NCI-H82 treated with DMSO at 0.1 percent for 48 hours (cell line): Measurements from ENCODE around the gene LPGAT1.

Experiments
- DNase-seq: peaks from one replicate; lab custom pipeline; 2025; ENCODE audit not compliant: unreplicated experiment; lab: John Stamatoyannopoulos, UW

The LPGAT1 gene

DNA sequence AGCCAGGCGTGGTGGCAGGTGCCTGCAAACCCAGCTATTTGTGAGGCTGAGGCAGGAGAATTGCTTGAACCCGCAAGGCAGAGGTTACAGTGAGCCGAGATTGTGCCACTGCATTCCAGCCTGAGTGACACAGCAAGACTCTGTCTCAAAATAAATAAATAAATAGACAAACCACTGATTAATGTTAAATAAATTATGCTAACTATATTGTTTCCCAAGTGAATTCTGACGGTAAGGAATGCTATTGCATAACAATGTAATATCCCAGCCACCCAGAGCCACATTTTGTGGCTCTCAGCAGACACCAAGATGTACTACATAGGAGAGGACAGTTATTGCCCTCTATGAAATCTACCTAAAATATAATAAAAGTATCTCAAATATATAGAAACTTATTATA, 55.4 kb downstream of the LPGAT1 start:
- DNase-seq: no peak

DNA sequence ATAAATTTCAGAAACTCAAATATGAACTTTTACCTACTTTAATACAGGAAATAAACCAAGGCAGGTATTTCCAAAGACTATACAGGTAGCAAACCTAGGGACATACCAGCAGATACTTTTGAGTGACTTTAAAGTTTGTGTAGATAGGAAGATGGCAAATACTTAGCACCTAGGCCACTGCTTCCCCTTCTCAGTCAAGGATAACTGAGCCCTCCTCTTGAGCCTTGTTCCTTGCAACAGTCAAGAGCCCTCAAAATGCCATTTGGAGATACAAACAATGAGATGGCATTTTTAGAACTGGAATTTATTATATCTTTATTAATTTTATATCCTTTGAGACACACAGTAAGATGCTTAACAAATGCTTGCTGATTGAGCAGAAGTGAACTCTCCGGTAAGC, 65.9 kb downstream of the LPGAT1 start:
- no peak for DNase-seq

DNA sequence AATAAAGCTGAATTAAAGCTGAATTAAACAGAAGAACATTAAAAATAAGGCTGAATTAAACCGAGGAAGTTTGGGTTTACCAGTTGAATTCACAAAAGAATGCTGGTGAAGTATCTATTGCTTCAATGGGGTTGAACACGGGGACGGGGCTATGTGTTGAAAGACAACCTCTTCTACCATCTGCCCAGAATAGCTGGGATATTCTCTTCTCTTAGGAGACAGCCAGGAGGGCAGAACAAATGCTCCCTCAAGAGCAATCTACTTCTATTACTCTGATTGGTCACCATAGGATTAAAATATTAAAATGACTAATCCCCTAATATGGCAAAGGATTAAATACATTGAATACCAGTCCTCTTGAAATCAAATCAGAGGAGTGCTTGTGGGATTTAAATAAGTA, 68.4 kb downstream of the LPGAT1 start:
- DNase-seq: peak; percentile 97

DNA sequence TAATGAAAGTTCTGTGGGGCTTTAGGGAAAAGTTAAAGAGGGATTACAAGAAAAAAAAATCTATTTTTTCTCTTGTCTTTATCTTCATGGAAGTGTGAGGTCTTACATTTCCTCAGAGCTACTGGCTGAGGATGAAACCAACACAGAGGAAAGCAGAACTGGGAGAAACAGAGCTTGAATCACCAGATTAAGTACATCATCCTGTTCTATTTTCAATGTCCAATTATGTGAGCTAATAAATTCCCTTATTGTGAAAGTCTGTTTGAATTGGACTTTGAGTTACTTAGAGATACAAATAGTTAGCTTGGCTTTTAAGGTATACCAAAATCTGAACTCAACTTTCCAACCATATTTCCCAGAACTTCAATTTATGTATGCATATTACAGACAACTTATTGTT, 69.2 kb downstream of the LPGAT1 start:
- no peak for DNase-seq

DNA sequence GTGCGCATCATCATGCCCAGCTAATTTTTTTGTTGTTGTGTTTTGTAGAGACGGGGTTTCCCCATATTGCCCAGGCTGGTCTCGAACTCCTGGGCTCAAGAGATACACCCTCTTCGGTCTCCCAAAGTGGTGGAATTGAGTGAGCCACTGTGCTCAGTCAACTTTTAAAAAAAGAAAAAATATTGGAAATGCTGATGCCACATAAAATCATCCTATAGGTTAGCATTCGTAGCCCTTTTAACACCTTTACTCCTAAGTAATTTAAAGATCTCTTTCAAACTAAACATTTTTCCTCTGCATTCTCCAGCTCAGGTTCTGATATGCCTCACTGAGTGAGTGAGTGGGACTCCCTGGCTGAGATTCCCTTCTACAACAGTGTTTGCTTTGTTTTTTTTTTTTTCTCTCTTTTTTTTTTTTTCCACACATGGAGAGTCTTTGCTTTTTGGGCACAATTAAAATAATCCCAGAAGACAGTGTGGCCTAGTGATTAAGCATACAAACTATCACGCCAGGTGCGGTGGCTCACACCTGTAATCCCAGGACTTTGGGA, 74.0 kb downstream of the LPGAT1 start:
- no peak for DNase-seq

DNA sequence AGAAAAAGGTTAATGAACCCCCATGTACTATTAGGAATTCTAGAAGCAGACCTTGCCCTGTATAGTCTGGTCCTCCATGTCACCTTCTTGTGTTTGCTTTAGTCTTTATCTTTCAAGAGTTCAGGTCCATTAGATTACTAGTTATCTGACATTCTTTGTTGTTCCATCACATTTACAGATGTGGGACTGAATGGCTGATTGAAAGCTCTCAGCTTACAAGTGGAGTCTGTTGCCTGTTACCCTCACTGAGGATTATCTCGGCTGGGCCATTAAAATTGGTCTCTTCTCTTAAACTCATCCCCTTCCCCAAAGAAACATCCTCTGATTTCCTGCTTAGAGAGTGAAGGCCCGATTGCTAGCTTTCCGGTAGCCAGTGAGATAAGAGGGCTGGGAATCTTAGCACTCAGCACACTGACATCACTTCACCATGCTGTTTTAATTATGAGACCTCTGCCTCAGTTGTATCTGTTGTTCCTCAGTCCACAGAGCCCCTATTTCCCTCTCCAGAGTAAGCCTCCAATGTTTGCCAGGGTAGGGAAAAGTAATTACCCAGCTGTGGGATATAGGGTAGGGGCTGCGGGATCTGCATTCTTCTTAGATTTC, 76.8 kb downstream of the LPGAT1 start:
- peak; percentile 67 for DNase-seq

DNA sequence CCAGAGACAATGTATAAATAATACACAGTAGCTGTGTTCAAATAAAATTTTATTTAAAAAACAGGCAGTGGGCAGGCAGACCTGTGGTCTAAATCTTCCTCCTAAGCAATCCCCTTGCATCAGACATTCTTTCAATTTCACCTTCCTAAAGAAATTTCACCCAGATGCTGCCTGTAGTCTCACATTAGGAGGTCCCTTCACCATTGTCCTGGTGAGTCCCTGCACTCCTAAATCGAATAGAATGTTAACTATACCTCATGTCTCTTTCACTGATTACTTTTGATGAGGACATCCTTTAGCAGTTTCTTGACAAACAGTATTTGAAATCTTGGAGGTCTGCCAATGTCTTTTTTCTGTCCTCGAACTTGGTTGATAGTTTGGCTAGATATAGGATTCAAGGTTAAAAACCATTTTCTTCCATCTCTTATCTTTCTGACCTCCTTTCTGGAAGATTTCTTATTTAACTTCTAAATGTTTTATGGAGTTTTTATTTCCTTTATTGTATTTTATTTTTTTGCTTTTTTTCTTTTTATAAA, 77.5 kb downstream of the LPGAT1 start:
- no peak for DNase-seq

DNA sequence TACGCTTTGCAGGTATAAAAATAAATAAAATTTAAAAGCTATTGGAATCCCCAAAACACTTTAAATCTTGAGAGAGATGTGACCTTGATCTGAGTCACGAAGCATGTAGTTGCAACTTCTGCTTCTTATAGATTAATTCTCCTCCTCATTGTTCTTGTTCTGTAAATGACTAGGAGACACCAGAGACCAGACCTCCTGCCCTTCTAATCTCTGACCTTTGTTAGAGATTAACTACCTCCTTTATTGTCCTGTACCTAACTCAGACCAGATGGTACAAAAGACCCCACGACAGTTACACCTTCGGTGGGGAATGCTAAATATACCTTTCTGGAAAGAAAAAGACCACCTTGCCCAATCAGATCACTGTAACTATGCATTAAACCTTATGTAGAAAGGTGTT, 78.2 kb downstream of the LPGAT1 start:
- peak; percentile 79 for DNase-seq

DNA sequence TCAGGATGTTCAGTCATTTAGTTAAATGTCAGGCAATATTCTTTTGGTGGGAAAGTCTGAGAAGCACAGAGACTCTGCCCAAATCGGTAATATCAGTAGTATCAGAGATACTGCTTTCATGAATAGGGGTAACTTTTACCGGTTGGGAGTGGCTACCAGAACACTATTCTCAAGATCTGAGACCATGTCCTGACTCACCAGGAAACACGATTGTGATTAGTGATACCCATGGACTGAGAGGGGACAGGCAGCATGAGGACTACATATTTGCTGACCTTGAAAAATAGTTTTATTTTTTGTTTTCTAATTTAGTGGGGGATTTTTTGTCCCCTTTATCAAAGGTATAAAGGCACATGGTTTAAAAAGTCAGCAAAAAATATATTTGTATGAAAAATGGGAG, 79.1 kb downstream of the LPGAT1 start:
- no peak for DNase-seq

DNA sequence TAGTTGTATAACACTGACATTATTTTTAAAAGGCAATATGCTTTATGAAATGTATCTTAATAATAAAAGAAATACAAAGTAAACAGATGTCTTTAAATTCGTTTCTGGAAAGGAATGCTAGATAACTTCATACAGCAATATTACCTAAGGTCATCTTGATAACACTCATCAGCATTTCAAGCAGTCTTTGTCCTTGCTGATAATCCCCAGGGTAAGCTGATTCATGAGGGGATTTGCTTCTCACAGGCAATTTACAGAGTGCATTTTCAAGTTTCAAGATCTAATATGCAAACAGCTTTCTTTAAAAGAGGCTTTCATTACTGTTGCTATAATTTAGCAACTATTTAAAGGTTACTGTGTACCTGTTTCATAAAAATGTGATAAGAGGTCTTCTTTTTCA, 80.0 kb downstream of the LPGAT1 start:
- DNase-seq: peak; percentile 90

DNA sequence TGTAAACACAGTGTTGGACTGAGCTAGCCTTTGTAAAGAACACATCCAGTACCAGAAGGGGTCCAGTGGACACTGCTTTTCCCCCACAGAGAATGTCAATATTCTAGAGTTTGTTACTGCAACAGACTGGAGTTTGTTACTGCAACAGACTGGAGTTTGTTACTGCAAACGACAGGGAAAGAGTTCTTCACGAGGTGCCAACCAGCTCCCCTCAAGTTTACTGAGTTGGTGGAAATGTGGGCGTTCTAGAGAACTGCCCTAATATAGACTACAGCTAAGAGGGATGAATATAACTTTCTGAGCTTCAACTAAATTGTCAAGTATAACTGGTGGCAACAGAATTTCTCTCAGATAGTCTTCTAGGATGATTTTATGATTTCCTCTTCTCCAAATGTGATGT, 81.3 kb downstream of the LPGAT1 start:
- DNase-seq: no peak

DNA sequence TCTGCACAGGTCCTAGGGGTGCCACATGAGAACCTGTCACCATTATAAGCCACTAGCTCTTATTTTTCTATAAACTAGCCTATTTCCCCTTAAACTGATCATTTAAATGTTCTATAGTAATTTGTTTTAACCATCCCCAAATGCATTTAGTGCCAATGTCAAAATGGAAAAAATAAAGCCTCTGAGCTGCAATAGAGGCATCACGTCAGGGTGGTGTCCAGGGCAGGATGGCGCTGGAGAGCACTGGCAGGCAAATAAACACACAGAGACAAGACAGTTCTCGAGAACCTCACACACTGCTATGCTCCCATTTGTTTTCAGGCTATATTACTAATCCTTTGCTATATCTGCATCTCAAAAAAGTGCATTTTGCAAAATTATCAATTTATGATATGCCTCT, 81.8 kb downstream of the LPGAT1 start:
- no peak for DNase-seq

DNA sequence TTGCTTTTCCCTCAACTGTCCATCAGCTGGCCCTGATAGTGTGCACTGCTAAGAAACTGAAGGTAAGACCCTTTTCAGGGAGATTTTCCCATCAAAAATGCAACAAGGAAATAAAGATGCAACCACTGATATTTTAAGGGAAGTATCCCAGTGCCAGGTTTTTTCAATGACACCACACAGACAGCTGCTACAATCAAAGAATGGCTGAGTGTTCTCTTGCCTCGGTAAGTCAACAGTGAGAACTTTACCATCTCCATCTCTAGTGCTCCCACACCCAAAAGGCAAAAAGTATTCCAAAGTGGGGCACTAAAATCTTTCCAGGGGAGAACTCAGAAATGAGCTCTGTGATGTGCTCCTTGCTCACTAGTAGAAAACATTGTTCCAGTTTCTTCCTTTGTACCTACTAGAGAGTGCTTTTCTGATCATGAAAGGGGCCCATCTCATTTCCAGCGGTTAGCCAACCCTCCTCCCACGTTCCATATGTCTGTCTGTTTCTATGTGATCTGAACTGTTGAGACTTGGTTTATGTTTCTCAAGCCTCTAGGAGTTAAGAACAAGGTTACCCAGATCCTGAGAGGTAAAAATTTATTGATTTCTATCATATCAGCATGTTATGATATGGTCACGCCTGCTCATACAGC, 87.6 kb downstream of the LPGAT1 start:
- no peak for DNase-seq

DNA sequence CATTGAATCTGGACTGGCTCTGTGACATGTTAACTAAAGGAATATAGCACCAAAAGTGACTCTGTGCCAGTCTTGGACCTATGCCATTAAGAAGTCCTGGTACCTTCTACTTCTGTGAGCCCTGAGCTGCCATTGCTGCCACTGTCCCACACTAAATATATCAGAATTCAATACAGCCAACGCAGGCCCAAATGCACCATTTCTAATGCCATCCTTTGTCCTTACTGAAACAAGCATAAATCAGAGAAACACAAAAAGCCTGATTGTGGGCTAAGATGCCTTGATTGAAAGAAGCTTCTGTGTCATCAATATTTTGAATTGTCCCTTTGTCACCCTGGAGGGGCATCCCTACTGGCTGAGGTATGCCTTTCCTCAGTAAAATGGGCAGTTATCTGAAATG, 88.3 kb downstream of the LPGAT1 start:
- DNase-seq: no peak

DNA sequence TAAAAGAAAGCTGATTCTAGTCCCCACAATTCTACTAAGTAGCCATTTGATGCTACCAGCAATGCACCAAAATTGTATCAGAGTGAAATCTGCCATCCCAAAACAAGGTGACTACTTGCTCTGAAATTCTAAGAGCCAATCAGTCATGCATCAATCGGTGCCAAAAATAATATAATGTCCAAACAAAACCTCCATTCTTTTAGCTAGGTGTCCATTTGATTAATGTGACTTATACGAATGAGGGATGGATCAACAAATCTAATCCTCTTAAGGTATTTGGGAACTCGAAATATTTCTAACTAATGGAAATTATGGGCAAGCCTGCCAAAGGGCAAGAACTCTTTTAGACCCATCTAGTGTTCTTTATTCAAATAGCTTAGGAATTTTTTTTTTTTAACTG, 88.8 kb downstream of the LPGAT1 start:
- DNase-seq: peak; percentile 60

DNA sequence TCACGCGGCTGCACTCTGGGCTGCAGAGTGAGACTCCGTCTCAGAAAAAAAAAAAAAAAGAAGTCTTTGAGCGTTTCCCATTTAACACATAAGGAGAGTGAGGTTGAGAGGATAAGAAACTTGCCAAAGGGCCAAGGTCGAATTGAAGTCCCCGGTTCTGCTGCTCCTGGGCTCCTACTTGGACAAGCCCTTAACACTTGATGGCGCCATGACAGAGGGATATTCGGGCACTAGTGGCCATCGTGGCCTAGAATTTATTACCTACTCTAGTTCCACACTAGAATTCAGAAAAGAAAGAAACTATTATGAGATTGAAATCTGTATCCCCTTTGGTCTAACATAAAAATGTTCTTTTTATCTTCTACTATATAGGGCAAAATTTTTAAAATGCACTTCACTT, 89.4 kb downstream of the LPGAT1 start:
- DNase-seq: no peak

DNA sequence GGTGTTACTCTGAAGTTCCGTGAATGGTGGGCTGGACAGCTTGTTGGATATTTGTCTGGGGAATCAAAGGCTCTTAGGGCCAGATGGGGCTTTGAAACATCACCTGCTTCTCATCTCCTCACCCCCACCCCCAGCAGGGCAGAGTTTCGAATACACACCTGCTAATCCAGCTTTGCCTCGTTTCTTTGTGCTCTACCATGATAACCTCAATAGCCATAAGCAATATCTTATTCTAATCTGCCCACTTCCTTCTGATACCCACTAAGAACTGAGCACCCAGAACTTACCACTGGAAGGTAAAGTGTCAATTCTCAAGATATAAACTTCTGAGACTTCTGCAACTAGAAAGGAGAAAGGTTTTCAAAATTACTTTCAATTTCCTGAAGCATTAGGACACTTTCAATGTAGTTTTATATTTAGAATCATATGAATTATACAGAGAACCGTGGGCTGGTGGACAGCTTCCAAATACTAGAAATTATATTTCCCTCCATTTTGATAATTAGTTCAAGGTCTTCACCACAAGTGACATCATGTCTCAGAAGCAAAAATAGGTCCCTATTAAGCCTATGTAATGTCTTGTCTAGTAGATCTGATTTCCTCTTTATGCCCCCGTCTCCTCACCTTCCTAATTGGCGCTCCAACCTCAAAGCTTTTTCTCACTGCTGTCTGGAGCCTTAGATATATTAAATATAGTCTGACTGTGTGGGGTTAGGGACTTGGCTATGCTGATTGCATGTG, 90.7 kb downstream of the LPGAT1 start:
- peak; percentile 58 for DNase-seq

DNA sequence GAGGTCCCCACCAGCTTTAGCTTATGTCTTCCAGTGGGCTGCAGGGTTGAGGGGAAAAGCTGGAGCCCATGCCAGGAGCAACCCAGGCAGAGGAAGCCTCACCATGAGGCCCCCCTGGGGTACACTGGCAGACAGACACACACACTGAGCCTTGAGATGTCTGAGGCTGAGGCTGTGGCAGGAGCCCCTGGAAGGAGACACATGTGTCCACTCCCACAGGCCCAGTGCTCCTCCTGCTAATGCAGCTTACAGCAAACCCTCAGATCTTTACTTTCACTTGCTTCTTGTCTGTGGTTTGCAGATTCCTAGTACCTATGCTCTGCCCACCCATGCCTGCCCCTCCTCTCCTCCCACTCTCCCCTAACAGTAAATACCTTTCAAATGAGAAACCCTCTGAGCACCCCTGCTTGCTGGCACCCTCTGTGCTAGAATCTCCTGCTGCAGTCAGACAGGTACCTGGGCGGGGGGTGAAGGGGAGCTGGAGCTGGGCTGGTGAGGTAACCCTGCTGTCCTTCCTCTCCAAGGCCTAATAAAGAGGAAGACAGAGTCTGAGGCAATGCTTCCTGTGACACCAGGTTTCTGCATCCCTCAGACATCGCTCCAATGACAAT, 91.8 kb downstream of the LPGAT1 start:
- DNase-seq: no peak

DNA sequence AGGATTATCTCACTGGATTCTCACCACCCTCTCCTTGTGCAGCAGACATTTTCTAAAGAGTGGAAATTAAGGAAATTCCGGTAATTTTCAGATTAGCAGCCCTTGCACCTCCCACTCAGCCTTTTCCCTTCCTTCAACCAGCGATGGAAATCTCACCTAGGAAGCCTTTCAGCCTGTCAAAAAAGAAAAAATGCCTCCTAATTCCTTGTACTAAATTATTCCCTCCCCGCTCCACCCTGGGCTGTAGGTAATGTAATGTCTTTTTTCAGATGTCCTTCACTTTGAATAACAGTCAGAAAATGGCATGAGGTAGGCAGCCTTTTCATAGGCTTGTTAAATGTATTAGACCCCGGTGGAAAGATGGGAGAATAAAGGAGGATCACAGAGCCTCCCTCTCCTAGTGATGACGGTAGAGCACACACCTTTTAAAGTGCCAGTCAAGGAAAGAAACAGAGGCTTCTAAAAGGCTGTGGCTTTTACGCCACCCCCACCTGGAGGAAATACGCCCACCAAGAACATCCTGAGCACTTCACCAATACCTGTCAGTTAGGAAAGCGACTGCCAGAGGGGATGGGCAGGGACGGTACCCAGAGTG, 92.4 kb downstream of the LPGAT1 start:
- no peak for DNase-seq

DNA sequence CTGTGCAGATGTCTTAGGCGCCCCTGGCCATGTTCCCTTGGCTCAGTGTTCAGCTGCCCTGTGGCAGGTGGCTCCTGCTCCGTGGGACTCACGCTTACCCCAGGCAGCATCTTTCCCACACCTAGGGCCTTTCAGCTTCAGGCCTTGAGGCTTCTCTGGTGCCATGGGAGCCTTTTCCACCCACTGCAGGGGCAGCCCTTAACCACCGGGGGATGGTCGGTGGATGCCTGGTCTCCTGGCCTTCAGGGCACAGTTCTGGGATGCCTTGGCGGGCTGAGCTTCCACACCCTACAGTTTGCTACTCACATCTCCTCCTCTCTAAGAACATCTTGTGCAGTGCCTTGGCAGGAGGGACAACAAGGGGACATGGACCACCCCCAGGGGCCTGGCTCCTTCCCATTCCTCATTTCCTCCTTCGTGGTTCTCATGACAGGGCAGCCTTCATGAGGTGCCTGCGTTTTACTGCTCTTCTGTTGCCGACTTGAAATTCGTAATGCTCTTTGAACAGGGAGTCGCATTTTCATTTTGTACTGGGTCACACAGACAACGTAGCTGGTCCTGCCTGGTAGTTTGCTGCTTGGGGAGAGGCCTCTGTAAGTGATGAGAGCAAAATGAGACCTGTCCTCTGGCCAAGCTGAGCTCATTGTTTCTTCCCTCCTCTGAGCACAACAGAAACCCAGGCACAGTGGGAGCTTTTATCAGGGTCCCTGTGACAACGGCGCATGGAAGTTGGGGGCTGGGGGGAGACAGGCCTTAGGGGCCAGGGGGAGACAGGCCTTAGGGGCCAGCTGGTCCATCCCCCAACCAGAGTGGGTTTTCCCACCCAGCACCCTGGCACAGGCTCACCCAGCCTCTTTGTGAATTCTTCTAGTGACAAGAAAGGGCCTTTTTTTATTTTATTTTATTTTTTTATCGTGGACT, 93.2 kb downstream of the LPGAT1 start:
- DNase-seq: no peak
